HepG2 (cell line): ENCODE measurements around the gene FBXO48. TPM values are rescaled to one million over a fixed set of nuclear protein-coding genes. Genes with fewer than 3 reads are reported as not detected.

ENCODE experiments used
- ATAC-seq: fragments of 200-7000 bp; cut with Tn5 transposase; 3 replicates; pipeline ENCODE4 v1.9.1; 2020; ENCODE audit warnings: mild to moderate bottlenecking, moderate library complexity
- BruUV-seq: library from RNA; stranded (reverse); fragments of 400-500 nt; replicated peaks from 2 replicates; lab custom pipeline; 2021; lab: Mats Ljungman, UMichigan
- CTCF ChIA-PET: fragments of 300-600 bp; formaldehyde crosslinking; extraction: SDS; loops from one replicate; lab custom pipeline; 2021; ENCODE audit warnings: low total read pairs, inconsistent platforms, low intra/inter-chr PET ratio; lab: Yijun Ruan, JAX
- POLR2A ChIA-PET: fragments of 350-600 bp; sonication (Branson Sonifier 250); formaldehyde crosslinking; loops from one replicate; lab custom pipeline; 2020; ENCODE audit warnings: antibody characterized with exemption, inconsistent platforms; lab: Yijun Ruan, JAX
- DNase-seq: peaks from one replicate; pipeline ENCODE4 v3.0.0-alpha.2; 2015; ENCODE audit warnings: low spot score
- FAIRE-seq: peaks from 3 replicates; lab custom pipeline; 2011; peaks lifted over from hg19 to GRCh38; lab: Jason Lieb, UNC
- H2AFZ ChIP-seq: one replicate; pipeline ENCODE4 v1.6.1; 2011; ENCODE audit warnings: low read length, inconsistent platforms
- H3K27ac ChIP-seq: fragments of 300-600 bp; 3 replicates; pipeline ENCODE4 v1.8.0; 2011; ENCODE audit warnings: mixed run types, mild to moderate bottlenecking, mixed read lengths, low read length, inconsistent platforms; ENCODE audit not compliant: insufficient read depth; ENCODE audit errors: extremely low read length
- H3K27me3 ChIP-seq, 2 experiments: fragments of 200-600 bp in 1 of 2; 2 replicates in 1 of 2; 3 replicates in 1 of 2; pipeline versions ENCODE4 v1.6.0 to v1.8.0; 2011; ENCODE audit warnings: low read length in 2 of 2, mild to moderate bottlenecking in 2 of 2, moderate library complexity in 2 of 2, inconsistent platforms in 1 of 2; ENCODE audit not compliant: insufficient read depth in 2 of 2, control insufficient read depth in 1 of 2
- H3K36me3 ChIP-seq, 2 experiments: fragments of 200-600 bp in 1 of 2; replicated peaks in 1 of 2; 2 replicates in 1 of 2; 3 replicates in 1 of 2; pipeline versions ENCODE4 v1.5.1 to v1.8.0; 2011; ENCODE audit warnings: low read length in 2 of 2, inconsistent platforms in 1 of 2; ENCODE audit not compliant: insufficient read depth in 2 of 2, control insufficient read depth in 1 of 2
- H3K4me1 ChIP-seq: 2 replicates; pipeline ENCODE4 v1.5.1; 2012; ENCODE audit warnings: low read length, inconsistent platforms; ENCODE audit not compliant: insufficient read depth
- H3K4me2 ChIP-seq: 2 replicates; pipeline ENCODE4 v1.6.0; 2011; ENCODE audit warnings: low read depth, low read length, inconsistent platforms
- H3K4me3 ChIP-seq, 3 experiments: fragments of 200-600 bp in 1 of 3; sonication (generic), shearing (Covaris generic) in 1 of 3; replicated peaks in 1 of 3; 2 replicates each; pipeline ENCODE4 v1.5.1; 2011 to 2016; ENCODE audit warnings: low read length in 3 of 3, inconsistent platforms in 2 of 3, low read depth in 2 of 3, mild to moderate bottlenecking in 2 of 3, control low read depth in 1 of 3, mixed read lengths in 1 of 3; ENCODE audit not compliant: insufficient read depth in 1 of 3
- H3K79me2 ChIP-seq: one replicate; pipeline ENCODE4 v1.6.1; 2011; ENCODE audit warnings: low read length, inconsistent platforms; ENCODE audit not compliant: insufficient read depth
- H3K9ac ChIP-seq: 2 replicates; pipeline ENCODE4 v1.6.0; 2011; ENCODE audit warnings: mild to moderate bottlenecking, low read depth, low read length, inconsistent platforms; ENCODE audit not compliant: insufficient read depth
- H3K9me3 ChIP-seq: 2 replicates; pipeline ENCODE4 v1.5.1; 2012; ENCODE audit warnings: mild to moderate bottlenecking, low read length
- H4K20me1 ChIP-seq: 2 replicates; pipeline ENCODE4 v1.6.0; 2011; ENCODE audit warnings: inconsistent platforms, mild to moderate bottlenecking, low read length, moderate library complexity; ENCODE audit not compliant: insufficient read depth
- AGO1 ChIP-seq: fragments of 200-400 bp; formaldehyde crosslinking; IDR thresholded peaks from 2 replicates; pipeline ENCODE4 v1.6.1; 2017; ENCODE audit warnings: mild to moderate bottlenecking, low read depth, low read length, moderate library complexity; ENCODE audit not compliant: poor library complexity, severe bottlenecking
- ARHGAP35 ChIP-seq: sonication (generic); formaldehyde crosslinking; IDR thresholded peaks from 2 replicates; pipeline ENCODE4 v1.9.0; 2022; ENCODE audit warnings: mild to moderate bottlenecking, inconsistent platforms, moderate library complexity, missing genetic modification reagents, borderline replicate concordance
- CBFB ChIP-seq: sonication (generic); formaldehyde crosslinking; IDR thresholded peaks from 2 replicates; pipeline ENCODE4 v1.4.0; 2020; ENCODE audit warnings: missing genetic modification reagents
- ESRRA ChIP-seq: sonication (generic); formaldehyde crosslinking; IDR thresholded peaks from 2 replicates; pipeline ENCODE4 v1.5.1; 2020; ENCODE audit warnings: mild to moderate bottlenecking, low read depth, missing genetic modification reagents
- LRRFIP1 ChIP-seq: sonication (generic); formaldehyde crosslinking; conservative IDR thresholded peaks from 2 replicates; pipeline ENCODE4 v1.4.0; 2020; ENCODE audit warnings: missing genetic modification reagents
- NFRKB ChIP-seq: fragments of 450-650 bp; IDR thresholded peaks from 2 replicates; pipeline ENCODE4 v1.6.1; 2017
- SIN3B ChIP-seq: fragments of 150-350 bp; IDR thresholded peaks from 2 replicates; pipeline ENCODE4 v1.6.1; 2014; ENCODE audit warnings: low read length
- TBP ChIP-seq: sonication (generic); formaldehyde crosslinking; IDR thresholded peaks from 2 replicates; pipeline ENCODE4 v1.5.0; 2020; ENCODE audit warnings: missing genetic modification reagents
- ZNF24 ChIP-seq: fragments of 450-650 bp; IDR thresholded peaks from 2 replicates; pipeline ENCODE4 v1.6.1; 2017; ENCODE audit warnings: antibody characterized with exemption, mild to moderate bottlenecking
- ZNF574 ChIP-seq: sonication (generic); formaldehyde crosslinking; IDR thresholded peaks from 2 replicates; pipeline ENCODE4 v1.4.0; 2020; ENCODE audit warnings: missing genetic modification reagents
- ZNF720 ChIP-seq: sonication (generic); formaldehyde crosslinking; IDR thresholded peaks from 2 replicates; pipeline ENCODE4 v1.4.0; 2020; ENCODE audit warnings: missing genetic modification reagents
- whole genome bisulfite sequencing: methylation state at CpG from one replicate; pipeline ENCODE4 v1.1.6; 2017; ENCODE audit warnings: low lambda C conversion rate; 5-methylcytosine and 5-hydroxymethylcytosine counted together
- in situ Hi-C: cut with HindIII; loops from 2 replicates; pipeline ENCODE4 v1.10.0; 2017; ENCODE audit warnings: low pct_unique_long_range_greater_than_20kb; ENCODE audit not compliant: extremely low pct_ligation_motif_present
- intact Hi-C: fragments of 100-400 bp; cut with micrococcal nuclease; formaldehyde crosslinking; loops from one replicate; pipeline ENCODE4 v1.10.0; 2022; ENCODE audit not compliant: unreplicated experiment
- polyA plus RNA-seq, 8 experiments: library from polyadenylated mRNA; depleted of rRNA in 3 of 8; stranded (reverse) in 7 of 8; unstranded in 1 of 8; fragments of >200 nt; fragmentation: Illumina TruSeq in 4 of 8; extraction: Trizol in 4 of 8; gene quantifications; 2 replicates each; pipeline versions ENCODE4 v1.2.1 to v1.2.3, GENCODE V29; 2011 to 2016; ENCODE audit warnings: low read depth in 4 of 8, missing spikeins in 1 of 8, mixed read lengths in 1 of 8; ENCODE audit not compliant: insufficient read depth in 1 of 8
- total RNA-seq, 5 experiments: library from RNA; depleted of rRNA; stranded (reverse); fragments of >200 nt; fragmentation: Illumina TruSeq; extraction: Trizol; gene quantifications; 2 replicates each; pipeline ENCODE4 v1.2.3, GENCODE V29; 2016; ENCODE audit warnings: low read depth in 1 of 5

Gene FBXO48
- total and polyA plus RNA-seq, 2 of the 13 experiments (the other 11 are each of a cell fraction or from before 2014, with no cell fraction given) = 0.42 to 1.1 TPM

- intact Hi-C loops (loop anchor here (1.0 to 5.0 kb wide), 4 partner anchors 80 to 320 kb away; no protein-coding TSS in a partner anchor), in situ Hi-C loops (loop anchor here (5.0 to 10.0 kb wide), 2 partner anchors 80 to 317 kb away; no protein-coding TSS in a partner anchor)
- BruUV-seq = no TSS peak
- peaks cover 0 to 11% of the 10 kb centered on the region in 2 experiments; a peak in 1 of 5 replicates for H3K27me3 ChIP-seq
- no peaks in the 10 kb centered on the region for H3K36me3 ChIP-seq
- ChIA-PET CTCF (interaction anchor here (0.8 to 1.8 kb wide), 4 partner anchors 80 to 320 kb away, joined by 3 to 14 read pairs (median 6); no protein-coding TSS in a partner anchor), POLR2A (interaction anchor here (1.2 kb wide), 1 partner anchor 379 kb away, joined by 4 read pairs; the partner anchor contains the start of gene C1D)
- H3K4me3 ChIP-seq = no peak overlapping the region
- H3K4me1 ChIP-seq = no peaks in the 10 kb centered on the region; the same call in 1 of the 2 replicates
- ATAC-seq = no peak
- no peaks in the 10 kb centered on the region for H4K20me1 ChIP-seq
- DNase-seq = no peak
- no peak for TF ChIP-seq SIN3B
- TF ChIP-seq ZNF24 = 0 out of 2 replicates have a peak, but pooled peaks have one; percentile 4
- 0 out of 2 replicates have a peak, but pooled peaks have one; percentile 2 for TF ChIP-seq CBFB (CRISPR knock-in tag)
- H3K9me3 ChIP-seq = no peaks in the 10 kb centered on the region
- 60% methylated on average over 2 of the region's 2 CpGs for WGBS
- no peak overlapping the region for H3K9ac ChIP-seq
- H2AFZ ChIP-seq = no peak overlapping the region
- H3K4me2 ChIP-seq = no peak overlapping the region
- FAIRE-seq = no peak
- no peak overlapping the region for H3K27ac ChIP-seq
- no peaks in the 10 kb centered on the region for H3K79me2 ChIP-seq
Observed at GRCh38 chr2:68441994-68442322, 25.1 kb downstream of the FBXO48 start.

GRCh38 chr2:68441179-68441993, 25.7 kb downstream of the FBXO48 start:
- POLR2A ChIA-PET = interaction anchor here (1.2 kb wide), 1 partner anchor 378 kb away, joined by 4 read pairs; the partner anchor contains the start of gene C1D
- FAIRE-seq (peak; percentile 99), DNase-seq (peak; percentile 89), ATAC-seq (peak; percentile 94)
- intact Hi-C loops (loop anchor here (1.0 to 5.0 kb wide), 4 partner anchors 79 to 319 kb away; no protein-coding TSS in a partner anchor), in situ Hi-C loops (loop anchor here (5.0 to 10.0 kb wide), 2 partner anchors 79 to 317 kb away; no protein-coding TSS in a partner anchor)
- 26% methylated on average over 6 of the region's 6 CpGs for WGBS
- no peaks in the 10 kb centered on the region; the same call in 1 of the 2 replicates for H3K4me1 ChIP-seq
- peaks cover 0 to 11% of the 10 kb centered on the region in 2 experiments; a peak in 1 of 5 replicates for H3K27me3 ChIP-seq
- no peaks in the 10 kb centered on the region for H4K20me1 ChIP-seq
- no peak overlapping the region for H3K9ac ChIP-seq
- H2AFZ ChIP-seq = no peak overlapping the region
- H3K27ac ChIP-seq = no peak overlapping the region
- CTCF ChIA-PET = interaction anchor here (0.8 to 1.8 kb wide), 4 partner anchors 80 to 319 kb away, joined by 3 to 14 read pairs (median 6); no protein-coding TSS in a partner anchor
- H3K79me2 ChIP-seq = no peaks in the 10 kb centered on the region
- no peak overlapping the region for H3K4me2 ChIP-seq
- H3K36me3 ChIP-seq = no peaks in the 10 kb centered on the region
- no peaks in the 10 kb centered on the region for H3K9me3 ChIP-seq
- H3K4me3 ChIP-seq = no peak overlapping the region
- no TSS peak for BruUV-seq
- TF ChIP-seq AGO1 (no peak), LRRFIP1 (CRISPR knock-in tag) (no peak), ZNF720 (no peak), ARHGAP35 (CRISPR knock-in tag) (no peak), NFRKB (no peak), ZNF574 (no peak), TBP (CRISPR knock-in tag) (no peak), ESRRA (CRISPR knock-in tag) (no peak)
